Measurements from ENCODE around the gene PID1. TPM values are rescaled to one million over a fixed set of nuclear protein-coding genes. Genes with fewer than 3 reads are reported as not detected.

Gene PID1
- total RNA-seq, 1 experiment from 2014 or later = 0.15 TPM

- CTCF ChIA-PET = no interaction called here
- Histone ChIP-seq H4K20me1 (ENCODE audit: insufficient read depth) (no peaks in the 10 kb centered on the region), H3K4me1 (ENCODE audit: control insufficient read depth in 1 of 2, insufficient read depth in 2 of 2, low read length in 2 of 2) (no peaks in the 10 kb centered on the region), H2AFZ (ENCODE audit: low read depth, low read length, poor library complexity, severe bottlenecking) (no peak overlapping the region), H3K36me3 (ENCODE audit: control insufficient read depth in 1 of 2, insufficient read depth in 2 of 2, low read length in 2 of 2) (no peaks in the 10 kb centered on the region), H3K27me3 (ENCODE audit: insufficient read depth, low read length) (no peaks in the 10 kb centered on the region), H3K9me2 (ENCODE audit: insufficient read depth) (no peaks in the 10 kb centered on the region), H3K9me3 (ENCODE audit: control insufficient read depth in 1 of 2, insufficient read depth in 1 of 2, low read depth in 1 of 2, low read length in 2 of 2) (no peaks in the 10 kb centered on the region), H3K9ac (ENCODE audit: low read length) (no peak overlapping the region), H3K27ac (ENCODE audit: low read depth, low read length) (no peak overlapping the region), H3K4me2 (ENCODE audit: low read length) (no peak overlapping the region), H3K79me2 (ENCODE audit: insufficient read depth, low read length) (no peaks in the 10 kb centered on the region), H3K4me3 (replicated peaks in 1 of 2; ENCODE audit: low read depth in 1 of 2, low read length in 2 of 2) (no peak overlapping the region)
- TF ChIP-seq YY1 (IDR thresholded peaks at IDR 0.05; ENCODE audit: extremely low read depth, insufficient replicate concordance, low read depth, low read length) (no peak), EZH2phosphoT487 (IDR thresholded peaks at IDR 0.05; ENCODE audit: borderline replicate concordance) (no peak), CTCF (IDR thresholded peaks at IDR 0.05 in 2 of 3, conservative IDR thresholded peaks at IDR 0.05 in 1 of 3; ENCODE audit: borderline replicate concordance in 1 of 3, insufficient read depth in 1 of 3, low read depth in 2 of 3, low read length in 2 of 3) (no peak), EZH2 (IDR thresholded peaks at IDR 0.05) (no peak), SIN3A (IDR thresholded peaks at IDR 0.05; ENCODE audit: low read depth) (no peak), MAX (IDR thresholded peaks at IDR 0.05) (no peak), POLR2AphosphoS5 (IDR thresholded peaks at IDR 0.05; ENCODE audit: low read depth, low read length) (no peak), ZFX (IDR thresholded peaks at IDR 0.05) (no peak), CEBPB (IDR thresholded peaks at IDR 0.05; ENCODE audit: low read depth) (no peak), JUND (IDR thresholded peaks at IDR 0.05) (no peak), ZNF274 (IDR thresholded peaks at IDR 0.05; ENCODE audit: low read depth, low read length) (no peak), TCF7L2 (IDR thresholded peaks at IDR 0.05; ENCODE audit: borderline replicate concordance, extremely low read depth, insufficient read depth, insufficient read length) (no peak), RAD21 (IDR thresholded peaks at IDR 0.05; ENCODE audit: low read depth) (no peak), FOSL1 (IDR thresholded peaks at IDR 0.05; ENCODE audit: low read depth) (no peak)
- no peak for ATAC-seq
- no peak for DNase-seq (ENCODE audit: low read depth, low spot score)
- intact Hi-C loops (cut with micrococcal nuclease) = no loop called here
- RAD21 ChIA-PET (ENCODE audit: low non-redundant PET in 1 of 2, low total read pairs in 2 of 2, uncharacterized antibody in 2 of 2, unreplicated experiment in 2 of 2) = no interaction called here
- POLR2A ChIA-PET = no interaction called here
- BruUV-seq (replicated peaks) = no TSS peak
These were observed 29.7 kb upstream of the PID1 start for GRCh38 chr2:229300790-229301189.

Data from HCT116 (cell line).